MCF 10A (cell line): Measurements from ENCODE around the gene TLE6. TPM values are rescaled to one million over a fixed set of nuclear protein-coding genes. Genes with fewer than 3 reads are reported as not detected.

ENCODE experiments used
- BruUV-seq: library from RNA; stranded (reverse); fragments of 400-500 nt; replicated peaks from 2 replicates; lab custom pipeline; 2021; lab: Mats Ljungman, UMichigan
- CTCF ChIA-PET: fragments of 300-600 bp; sonication (Branson Sonifier 250); formaldehyde crosslinking; extraction: SDS; loops from one replicate; lab custom pipeline; 2021; ENCODE audit warnings: antibody characterized with exemption, inconsistent platforms; lab: Yijun Ruan, JAX
- POLR2A ChIA-PET: fragments of 300-600, 350-650 bp; sonication (Branson Sonifier 250); formaldehyde crosslinking; extraction: SDS; loops from one replicate; lab custom pipeline; 2020; ENCODE audit warnings: antibody characterized with exemption, inconsistent platforms; lab: Yijun Ruan, JAX
- DNase-seq: peaks from one replicate; pipeline ENCODE4 v3.0.0-alpha.2; 2018; ENCODE audit not compliant: unreplicated experiment
- H3K27ac Mint-ChIP-seq: one replicate; pipeline ENCODE4 v1.8.0; 2022; ENCODE audit warnings: mild to moderate bottlenecking, low read depth, mixed read lengths; ENCODE audit not compliant: unreplicated experiment
- H3K27me3 Mint-ChIP-seq: one replicate; pipeline ENCODE4 v1.8.0; 2022; ENCODE audit warnings: mixed read lengths; ENCODE audit not compliant: insufficient read depth, unreplicated experiment
- H3K36me3 Mint-ChIP-seq: one replicate; pipeline ENCODE4 v1.8.0; 2022; ENCODE audit warnings: mild to moderate bottlenecking, moderate library complexity, mixed read lengths; ENCODE audit not compliant: insufficient read depth, unreplicated experiment
- H3K4me1 Mint-ChIP-seq: one replicate; pipeline ENCODE4 v1.8.0; 2022; ENCODE audit warnings: mixed read lengths; ENCODE audit not compliant: insufficient read depth, unreplicated experiment
- H3K4me3 Mint-ChIP-seq: one replicate; pipeline ENCODE4 v1.8.0; 2022; ENCODE audit warnings: mild to moderate bottlenecking, moderate library complexity, mixed read lengths; ENCODE audit not compliant: unreplicated experiment
- H3K9me3 Mint-ChIP-seq: one replicate; pipeline ENCODE4 v1.8.0; 2022; ENCODE audit warnings: mixed read lengths; ENCODE audit not compliant: unreplicated experiment
- CTCF ChIP-seq: fragments of 200-600 bp; IDR thresholded peaks from one replicate; pipeline ENCODE4 v1.8.0; 2022; ENCODE audit warnings: antibody characterized with exemption, mild to moderate bottlenecking; ENCODE audit not compliant: unreplicated experiment
- intact Hi-C: fragments of 100-400 bp; cut with micrococcal nuclease; formaldehyde crosslinking; loops from 2 replicates; pipeline ENCODE4 v1.14.1; 2022
- total RNA-seq: library from RNA; stranded (reverse); gene quantifications from 2 replicates; pipeline ENCODE4 v1.2.3, GENCODE V29; 2022

Gene TLE6
- total RNA-seq, 1 experiment from 2014 or later = 0.89 TPM

GRCh38 chr19:2992958-2993357 is 15.6 kb downstream of the TLE6 start:
- no peak for TF ChIP-seq CTCF
- Mint-ChIP-seq H3K27ac (no peak overlapping the region), H3K4me3 (no peak overlapping the region), H3K9me3 (no peaks in the 10 kb centered on the region), H3K4me1 (peaks cover 12% of the 10 kb centered on the region), H3K36me3 (peaks cover 6% of the 10 kb centered on the region), H3K27me3 (no peaks in the 10 kb centered on the region)
- ChIA-PET CTCF (no interaction called here), POLR2A (no interaction called here)
- intact Hi-C loops = no loop called here
- no peak for DNase-seq
- BruUV-seq = no TSS peak

- TF ChIP-seq CTCF = no peak
- Mint-ChIP-seq H3K4me3 (no peak overlapping the region), H3K27me3 (no peaks in the 10 kb centered on the region), H3K4me1 (peaks cover 12% of the 10 kb centered on the region), H3K27ac (no peak overlapping the region), H3K36me3 (peaks cover 6% of the 10 kb centered on the region), H3K9me3 (no peaks in the 10 kb centered on the region)
- DNase-seq = no peak
- CTCF ChIA-PET = no interaction called here
- BruUV-seq = no TSS peak
- intact Hi-C loops = no loop called here
- POLR2A ChIA-PET = no interaction called here
Observed at GRCh38 chr19:2993579-2993978, 16.2 kb downstream of the TLE6 start.

GRCh38 chr19:2994588-2995131 is 17.3 kb downstream of the TLE6 start:
- Mint-ChIP-seq H3K9me3 (no peaks in the 10 kb centered on the region), H3K27ac (no peak overlapping the region), H3K27me3 (no peaks in the 10 kb centered on the region), H3K4me1 (peaks cover 12% of the 10 kb centered on the region), H3K4me3 (no peak overlapping the region), H3K36me3 (peaks cover 6% of the 10 kb centered on the region)
- no peak for TF ChIP-seq CTCF
- CTCF ChIA-PET = interaction anchor here (0.6 kb wide), 1 partner anchor 319 kb away, joined by 3 read pairs; no protein-coding TSS in a partner anchor
- DNase-seq = no peak
- POLR2A ChIA-PET = interaction anchor here (0.6 kb wide), 1 partner anchor 512 kb away, joined by 3 read pairs; no protein-coding TSS in a partner anchor
- intact Hi-C loops = no loop called here
- no TSS peak for BruUV-seq

- Mint-ChIP-seq H3K9me3 (no peaks in the 10 kb centered on the region), H3K36me3 (peaks cover 6% of the 10 kb centered on the region), H3K27me3 (no peaks in the 10 kb centered on the region), H3K27ac (no peak overlapping the region), H3K4me1 (peaks cover 12% of the 10 kb centered on the region), H3K4me3 (no peak overlapping the region)
- intact Hi-C loops = no loop called here
- BruUV-seq = no TSS peak
- CTCF ChIA-PET = no interaction called here
- POLR2A ChIA-PET = no interaction called here
- DNase-seq = no peak
- TF ChIP-seq CTCF = no peak
Observed at GRCh38 chr19:2997720-2998119, 20.4 kb downstream of the TLE6 start.
